SKM-1 (cell line): ENCODE results near the gene RND3.

Source experiments
- DNase-seq: peaks from one replicate; lab custom pipeline; 2025; ENCODE audit not compliant: unreplicated experiment; lab: John Stamatoyannopoulos, UW

The RND3 gene

DNA sequence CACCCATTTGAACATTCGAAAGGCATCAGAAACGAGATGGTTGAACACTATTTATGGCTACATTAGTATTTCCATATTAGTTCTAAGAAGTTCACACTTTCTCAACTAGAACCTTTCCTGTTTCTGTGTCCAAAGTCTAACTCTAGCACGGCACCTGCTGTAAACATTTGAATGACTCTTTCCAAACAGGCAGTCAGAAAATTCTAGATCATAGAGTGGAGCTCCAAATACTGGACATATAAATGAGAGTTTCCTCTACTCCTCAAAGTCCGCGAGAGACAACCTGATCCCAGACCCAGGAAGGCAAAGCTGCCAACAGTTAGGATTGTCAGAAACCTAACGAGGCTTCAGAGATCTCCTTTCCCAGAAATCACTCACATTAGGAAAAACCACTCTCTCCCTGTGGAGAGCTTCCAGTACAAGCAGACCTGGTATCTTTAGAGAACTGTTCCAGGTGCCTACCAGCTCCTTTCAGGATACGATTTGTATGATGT is 10.6 kb downstream of the RND3 start:
- DNase-seq, result no peak

DNA sequence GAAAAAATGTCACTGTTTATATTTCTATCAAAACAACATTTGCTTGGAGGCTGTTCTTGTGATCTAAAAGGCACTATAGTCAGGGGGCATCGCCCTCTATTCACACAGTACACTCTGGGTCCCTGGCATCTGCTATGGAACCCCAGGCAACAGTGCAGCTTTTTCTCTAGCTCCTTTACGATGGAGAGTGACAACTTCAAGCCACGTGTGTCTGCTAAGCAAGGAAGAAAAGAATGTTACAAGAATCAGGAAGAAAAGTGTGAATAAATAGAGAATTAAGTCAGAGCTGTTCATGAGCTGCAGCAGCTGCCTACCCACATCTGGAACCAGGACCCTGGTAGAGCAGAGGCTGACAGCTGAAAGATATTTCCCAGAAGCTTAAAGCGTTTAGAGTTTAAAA is 11.2 kb downstream of the RND3 start:
- no peak for DNase-seq

DNA sequence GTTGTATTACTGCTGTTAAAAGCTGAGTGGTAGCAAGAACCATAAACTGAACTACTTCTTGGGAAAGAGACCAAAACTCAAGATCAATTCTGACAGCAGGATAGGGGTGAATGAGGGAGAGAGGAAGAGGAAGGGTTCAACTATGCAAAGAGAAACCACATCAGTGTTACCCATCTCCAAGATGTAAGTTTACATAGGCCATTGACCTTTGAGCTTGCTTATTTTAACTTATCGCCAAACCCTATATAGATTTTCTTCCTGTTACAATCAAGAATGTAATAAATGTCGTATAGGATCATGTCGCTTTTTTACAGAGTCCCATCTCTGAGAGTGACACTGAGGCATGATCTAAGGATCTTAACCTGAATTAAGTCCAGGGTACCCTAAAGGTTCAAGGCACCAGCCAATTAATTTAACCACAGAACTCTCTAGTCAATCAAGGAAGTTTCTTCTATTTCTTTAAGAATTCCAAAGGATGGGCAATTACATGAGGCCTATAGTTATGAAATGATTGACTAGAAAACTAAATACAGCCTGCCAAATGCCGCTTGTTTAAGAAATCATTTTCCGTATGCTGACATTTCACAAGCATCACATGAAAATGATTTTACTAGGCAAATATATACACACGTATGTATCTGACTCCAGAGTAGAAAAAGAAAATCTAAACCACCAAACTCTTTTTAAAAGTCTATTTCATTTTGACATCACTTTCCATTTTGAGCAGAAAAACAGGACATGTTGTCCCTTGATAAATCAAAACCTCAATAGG is 11.8 kb downstream of the RND3 start:
- DNase-seq, result no peak

DNA sequence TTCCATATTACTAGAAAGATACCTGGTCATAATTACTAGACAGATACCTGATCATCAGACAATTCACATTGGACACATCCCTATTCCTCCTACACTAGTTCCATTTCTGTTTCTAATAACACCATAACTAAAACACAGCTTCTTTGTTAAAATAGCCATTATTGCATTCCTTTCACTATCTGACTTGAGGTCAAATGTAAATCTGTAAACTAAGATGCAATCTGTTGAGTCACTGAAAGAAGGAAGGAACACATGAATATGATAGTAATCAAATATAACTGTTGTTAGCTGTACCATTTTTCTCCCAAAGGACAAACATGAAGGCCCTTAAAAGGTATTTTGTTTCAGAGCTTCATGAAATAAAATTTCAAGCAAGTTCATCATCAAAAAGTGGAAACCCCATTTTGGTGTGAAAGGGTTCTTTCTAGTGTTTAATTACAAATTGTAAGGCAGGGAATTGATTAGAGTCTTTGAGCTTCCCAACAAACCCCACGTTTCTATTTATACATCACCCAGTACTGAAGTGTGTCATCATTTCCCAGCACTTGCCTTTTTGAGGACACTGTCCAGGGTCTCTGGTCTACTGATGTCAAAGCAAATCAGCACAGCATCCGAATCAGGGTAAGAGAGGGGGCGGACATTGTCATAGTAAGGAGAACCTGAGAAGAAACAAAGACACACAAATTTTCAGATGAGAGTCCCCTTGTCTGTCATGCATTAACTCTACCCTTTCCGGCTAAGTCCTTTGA is 13.0 kb downstream of the RND3 start:
- no peak for DNase-seq

DNA sequence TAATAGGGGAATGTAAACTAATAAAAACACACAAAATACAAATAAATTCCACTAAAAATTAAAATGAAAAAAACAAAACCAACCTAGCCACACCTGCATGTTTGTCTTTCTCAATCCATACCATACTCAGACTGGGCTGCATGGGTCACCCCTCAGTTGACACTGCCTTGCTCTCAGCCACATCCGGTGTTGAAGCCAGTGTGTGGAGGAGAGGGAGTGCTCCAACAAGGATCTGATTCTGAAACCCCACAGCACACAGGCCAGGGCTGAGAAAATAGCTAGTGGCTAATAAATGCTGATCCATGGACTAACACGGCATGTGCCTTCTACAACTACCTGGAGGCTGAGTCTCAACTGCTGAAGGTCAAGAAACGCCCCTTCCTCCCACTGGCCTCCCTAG is 13.7 kb downstream of the RND3 start:
- DNase-seq, result no peak

DNA sequence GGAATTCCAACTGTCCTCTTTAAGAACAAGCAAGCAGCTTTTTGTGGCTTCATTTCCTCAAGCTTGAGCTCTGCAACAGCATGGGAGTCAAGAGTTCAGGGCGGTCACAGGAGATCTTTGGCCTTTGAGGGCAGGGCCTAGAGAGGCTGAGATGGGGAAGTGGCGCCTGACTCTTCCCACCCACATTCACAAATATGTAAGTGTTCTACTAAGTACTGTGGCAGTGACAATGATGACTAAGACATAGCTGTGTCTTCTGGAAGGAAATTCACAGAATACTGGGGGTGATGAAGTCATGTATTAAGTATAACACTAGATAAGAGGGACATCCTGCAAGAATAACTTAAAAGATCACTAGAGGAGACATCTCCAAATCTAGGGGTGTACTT is 15.0 kb downstream of the RND3 start:
- peak; percentile 57 for DNase-seq

DNA sequence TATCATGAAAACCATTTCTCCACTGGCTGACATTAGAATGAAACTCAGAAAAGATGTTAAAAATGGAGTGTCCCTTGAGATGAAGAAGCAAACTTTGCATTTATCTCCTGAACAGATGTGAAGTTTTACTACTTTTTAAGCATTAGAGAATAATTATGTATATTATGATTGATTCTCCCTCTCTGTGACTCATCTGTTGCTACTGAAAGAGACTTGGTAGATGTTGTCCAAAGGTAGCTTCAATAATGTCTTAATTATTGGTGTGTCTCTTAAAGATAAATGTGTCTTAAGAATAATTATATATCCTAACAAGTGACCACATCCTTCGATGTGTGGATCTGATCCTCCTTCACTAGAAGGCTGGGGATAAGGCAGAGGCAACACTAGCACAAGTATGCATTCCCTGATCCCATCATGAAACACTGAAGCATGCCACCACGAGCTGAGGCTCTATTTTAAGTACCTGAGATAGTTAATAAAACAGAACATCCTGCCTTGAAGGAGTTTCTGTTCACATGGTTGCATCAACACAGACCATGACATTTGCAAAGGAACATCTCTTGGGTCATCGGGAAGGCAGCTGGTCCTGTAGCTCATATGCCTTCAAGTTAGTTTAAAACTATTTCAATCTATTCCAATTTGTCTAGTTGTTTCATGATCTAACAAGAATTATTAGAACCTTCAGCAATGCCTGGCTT is 15.5 kb downstream of the RND3 start:
- DNase-seq, result no peak

DNA sequence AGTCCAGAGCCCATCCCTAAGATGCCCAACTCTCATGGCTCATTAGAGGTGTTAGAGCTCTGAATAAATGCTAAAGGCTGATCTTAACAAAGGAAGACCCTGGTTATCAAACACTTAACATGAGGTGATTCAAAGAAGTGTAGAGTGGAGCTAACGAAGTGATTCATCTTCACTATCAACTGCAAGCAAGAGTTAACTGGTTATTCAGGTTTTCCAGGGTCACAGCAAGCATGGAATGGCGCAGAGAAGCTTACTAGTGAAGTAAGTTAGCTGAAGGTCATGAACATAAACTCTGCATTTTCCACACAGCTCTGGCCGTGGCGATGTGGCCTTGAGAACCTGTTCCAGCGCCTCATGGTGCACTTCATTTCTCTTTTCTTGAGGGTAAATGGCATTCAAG is 17.0 kb downstream of the RND3 start:
- no peak for DNase-seq

DNA sequence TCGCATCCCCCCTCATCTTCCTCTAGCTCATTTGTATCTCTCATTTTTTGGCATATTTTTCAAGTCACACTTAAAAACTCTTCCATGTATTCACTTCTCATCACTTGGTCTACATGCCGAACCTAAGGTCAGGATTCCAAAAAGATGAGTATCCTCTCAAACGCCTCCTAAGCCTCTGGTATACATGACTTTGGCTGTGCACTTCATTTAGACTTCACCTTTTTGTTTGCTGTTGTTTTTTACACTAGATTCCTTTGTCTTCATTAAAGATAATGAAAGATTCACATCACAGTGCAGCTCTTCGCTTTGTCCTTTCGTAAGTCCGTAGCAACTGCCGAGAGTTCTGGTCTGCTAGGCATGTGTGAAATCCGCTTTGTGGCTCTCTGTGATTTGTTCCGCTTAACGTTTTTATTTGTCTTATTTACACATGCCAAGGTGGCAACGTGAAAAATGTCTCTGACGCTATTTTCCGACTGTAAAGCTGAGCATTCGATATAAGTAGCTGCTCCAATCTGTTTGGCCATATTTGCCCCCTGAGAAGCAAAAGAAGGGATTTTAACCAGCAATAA is 17.7 kb downstream of the RND3 start:
- DNase-seq, result no peak

DNA sequence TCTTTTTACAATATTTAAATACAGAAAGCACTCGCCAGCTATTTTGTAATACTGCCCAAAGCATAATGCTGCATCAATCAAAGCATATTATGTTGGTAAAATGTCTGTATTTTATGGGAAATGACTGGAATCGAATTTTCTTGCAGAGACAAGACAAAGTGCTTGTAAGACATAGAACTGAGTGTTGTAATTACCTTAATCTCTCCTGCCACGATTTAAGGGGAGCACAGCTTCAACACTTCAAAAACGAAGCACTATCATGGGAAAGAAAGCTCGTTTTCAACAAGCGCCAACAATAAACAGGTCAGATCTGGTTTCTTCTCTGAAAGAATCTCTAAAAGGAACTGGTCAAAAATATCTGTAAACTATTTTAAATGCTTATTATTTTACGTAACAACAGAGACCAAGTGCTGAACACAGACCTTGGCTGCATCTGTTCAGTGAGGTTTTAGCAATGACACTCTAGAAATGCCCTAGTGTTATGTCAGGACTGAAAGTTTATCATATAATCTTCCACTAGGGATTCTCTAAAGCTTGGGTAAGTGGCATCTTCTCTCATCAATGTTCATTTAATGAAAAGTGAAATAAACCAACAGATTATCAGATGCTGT is 19.0 kb downstream of the RND3 start:
- DNase-seq, result no peak

DNA sequence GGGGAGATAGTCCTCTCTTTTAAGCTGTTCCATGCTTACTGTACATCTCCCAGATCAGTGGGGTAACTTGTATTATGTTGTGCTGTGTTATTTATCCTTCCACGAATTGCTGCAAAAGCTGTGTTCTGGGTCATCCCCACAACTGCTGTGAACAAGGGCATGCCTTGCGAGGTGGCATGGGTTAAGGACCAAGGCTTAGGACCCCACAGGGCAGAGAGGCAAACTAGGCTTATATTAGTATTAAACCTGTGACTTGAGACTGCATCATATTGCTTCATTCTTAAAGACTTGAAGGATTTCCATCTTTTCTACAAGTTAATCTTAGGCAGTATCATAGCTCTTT is 19.9 kb downstream of the RND3 start:
- no peak for DNase-seq

DNA sequence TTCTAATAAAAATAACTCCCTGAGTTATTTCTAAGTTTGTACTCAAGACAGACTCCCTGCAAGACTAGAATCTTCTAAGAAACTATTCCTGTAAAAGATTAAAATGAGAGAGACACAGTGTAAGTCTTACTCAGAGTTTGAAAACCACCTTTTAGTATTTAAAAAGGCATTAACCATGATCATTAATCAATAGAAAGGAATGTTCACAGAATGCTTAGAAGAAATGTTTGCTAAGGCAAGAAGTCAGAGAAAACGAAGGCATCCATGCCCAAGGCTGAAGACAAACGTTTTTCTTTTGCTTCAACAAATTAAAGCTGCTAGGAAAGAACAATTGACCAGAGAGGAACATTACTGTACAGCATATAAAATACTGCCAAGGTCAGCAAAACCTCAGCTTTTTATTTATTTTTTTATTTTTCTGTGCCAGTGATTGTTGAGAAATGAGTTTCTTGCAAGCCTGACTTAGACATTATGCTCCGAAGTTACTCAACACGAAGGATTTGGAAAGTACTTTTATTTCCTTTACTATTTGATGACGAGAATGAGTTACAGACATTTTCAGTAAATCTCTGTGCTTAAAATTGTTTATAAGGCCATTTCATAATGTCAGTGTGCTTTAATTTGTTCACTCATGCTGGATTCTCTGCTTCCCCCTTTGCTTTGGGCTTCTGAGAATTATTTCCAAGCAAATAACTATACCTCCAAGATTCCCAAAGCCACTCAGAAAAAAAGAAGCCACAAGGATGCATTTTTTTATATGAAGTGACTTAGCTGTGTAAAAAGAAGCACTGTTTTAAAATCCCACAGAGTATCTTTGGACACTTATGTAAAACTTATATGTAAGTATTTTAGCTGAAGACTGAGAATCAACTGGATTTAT is 20.5 kb downstream of the RND3 start:
- DNase-seq, result no peak

DNA sequence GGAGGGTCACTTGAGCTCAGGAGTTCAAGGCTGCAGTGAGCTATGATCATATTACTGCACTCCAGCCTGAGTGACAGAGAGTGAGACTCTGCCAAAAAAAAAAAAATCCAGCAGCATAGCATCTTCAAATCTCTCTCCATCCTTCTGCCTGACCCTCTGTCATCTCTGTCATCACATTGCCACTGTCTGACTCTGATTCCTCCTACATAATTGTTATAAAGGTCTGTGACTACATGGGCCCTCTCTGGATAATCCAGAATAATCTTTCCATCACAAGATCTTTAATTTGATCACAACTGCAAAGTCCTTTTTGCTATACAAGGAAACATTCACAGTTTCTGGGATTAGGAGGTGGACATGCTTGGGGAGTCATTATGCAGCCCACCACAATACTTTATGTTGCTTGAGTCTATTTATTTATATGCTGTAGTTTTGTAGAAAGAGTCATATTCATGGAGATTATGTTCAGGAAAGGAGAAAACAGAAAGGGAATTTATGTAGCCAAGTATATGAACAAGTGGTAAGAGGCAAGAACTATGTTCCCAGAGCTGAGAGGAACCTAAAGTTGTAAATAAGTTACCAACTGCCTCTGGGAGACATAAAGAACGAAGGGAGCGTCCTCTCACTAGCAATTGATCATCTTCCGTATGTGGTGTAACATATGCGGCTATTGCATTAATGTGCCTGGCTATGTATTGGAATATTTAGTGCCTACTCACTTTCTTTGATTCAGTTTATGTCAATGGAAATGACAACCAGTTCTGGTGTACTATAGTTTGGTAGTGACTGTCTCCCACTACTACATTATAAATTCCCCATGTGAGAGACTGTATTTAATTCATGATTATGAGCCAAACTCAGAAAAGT is 21.5 kb downstream of the RND3 start:
- DNase-seq, result no peak

DNA sequence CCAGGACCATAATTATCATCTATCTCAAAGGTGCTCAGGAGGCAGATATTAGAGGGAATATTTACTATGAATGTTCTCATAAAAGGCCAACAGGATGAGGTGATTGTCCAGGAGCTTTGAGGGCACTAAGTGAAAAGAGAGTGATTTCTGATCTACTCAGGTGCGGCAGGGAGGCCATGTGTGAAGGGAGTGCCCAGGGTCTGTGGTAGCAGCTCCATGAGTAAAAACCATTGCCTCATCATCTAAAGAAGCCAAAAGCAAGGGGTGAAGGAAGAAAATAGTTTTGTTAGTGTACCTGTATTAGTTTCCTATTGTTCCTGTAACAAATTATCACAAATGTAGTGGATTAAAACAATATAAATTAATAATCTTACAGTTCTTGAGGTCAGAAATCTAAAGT is 22.5 kb downstream of the RND3 start:
- no peak for DNase-seq

DNA sequence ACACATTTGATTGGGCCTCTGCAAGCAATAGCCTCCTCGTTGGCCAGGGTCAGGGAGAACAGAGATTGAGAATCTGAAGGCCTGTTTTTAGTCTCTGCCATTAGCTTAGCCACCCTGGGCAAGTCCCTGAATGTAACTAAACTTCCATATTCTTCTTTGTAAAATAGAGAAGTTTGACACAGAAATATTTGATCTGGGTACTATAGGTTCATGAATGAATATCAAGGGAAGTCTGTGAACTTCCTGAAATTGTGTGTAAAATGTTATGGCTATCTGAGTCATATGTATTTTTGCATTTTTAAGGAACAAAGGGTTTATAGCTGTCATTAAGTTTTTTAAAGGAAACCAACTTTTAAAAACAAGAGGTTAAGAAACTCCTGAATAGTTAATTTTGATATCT is 23.2 kb downstream of the RND3 start:
- DNase-seq, result no peak

DNA sequence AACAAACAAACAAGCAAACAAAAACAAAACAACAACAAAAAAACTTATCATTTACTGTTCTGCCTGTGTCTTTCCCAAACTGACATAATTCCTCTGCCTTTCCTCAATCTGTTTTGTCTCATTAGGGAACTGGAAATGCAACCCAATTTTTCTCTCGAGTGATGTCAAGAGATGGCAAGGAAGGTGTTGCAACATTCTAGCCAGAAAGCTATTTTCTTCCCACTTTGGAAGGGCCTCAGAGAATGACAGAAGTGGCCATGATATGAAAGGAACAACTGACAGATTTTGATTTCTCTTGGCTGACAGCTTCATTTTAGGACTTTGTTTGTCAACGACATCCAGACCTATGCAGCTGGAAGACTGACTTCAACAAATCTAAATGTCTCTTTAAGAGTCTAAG is 24.7 kb downstream of the RND3 start:
- DNase-seq, result no peak

DNA sequence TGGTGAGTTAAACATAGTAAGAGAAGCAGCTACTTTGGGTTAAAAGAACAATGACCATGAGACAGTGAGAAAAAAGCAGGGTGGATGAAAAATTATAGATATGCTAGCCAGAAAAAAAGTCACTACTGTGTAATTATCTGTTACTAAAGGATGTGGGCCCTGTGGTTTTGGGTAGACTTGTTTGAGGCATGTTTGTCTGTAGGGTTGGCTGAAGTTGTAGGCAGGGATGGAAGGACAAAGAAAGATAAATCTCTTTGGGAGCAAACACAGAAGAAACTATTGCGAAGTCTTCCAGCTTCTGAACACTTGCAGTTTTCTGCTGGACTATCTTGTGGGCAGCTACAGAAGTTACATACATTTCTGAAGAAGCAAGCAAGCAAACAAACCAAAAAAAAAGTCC is 28.2 kb downstream of the RND3 start:
- no peak for DNase-seq

DNA sequence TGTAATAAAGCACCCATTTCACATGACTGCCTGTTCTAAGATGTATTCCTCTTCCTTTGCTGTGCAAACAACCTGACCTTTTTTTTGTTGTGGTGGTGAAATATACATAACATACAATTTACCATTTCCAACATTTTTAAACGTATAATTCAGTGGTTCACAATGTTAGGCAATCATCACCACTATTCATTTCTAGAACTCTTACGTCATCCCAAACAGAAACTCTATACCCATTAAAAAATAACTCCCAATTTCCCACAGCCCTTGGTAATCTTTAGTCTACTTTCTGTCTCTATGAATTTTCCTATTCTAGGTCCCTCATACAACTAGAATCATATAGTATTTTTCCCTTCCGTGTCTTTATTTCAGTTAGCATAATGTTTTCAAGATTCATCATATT is 36.7 kb downstream of the RND3 start:
- DNase-seq, result no peak

DNA sequence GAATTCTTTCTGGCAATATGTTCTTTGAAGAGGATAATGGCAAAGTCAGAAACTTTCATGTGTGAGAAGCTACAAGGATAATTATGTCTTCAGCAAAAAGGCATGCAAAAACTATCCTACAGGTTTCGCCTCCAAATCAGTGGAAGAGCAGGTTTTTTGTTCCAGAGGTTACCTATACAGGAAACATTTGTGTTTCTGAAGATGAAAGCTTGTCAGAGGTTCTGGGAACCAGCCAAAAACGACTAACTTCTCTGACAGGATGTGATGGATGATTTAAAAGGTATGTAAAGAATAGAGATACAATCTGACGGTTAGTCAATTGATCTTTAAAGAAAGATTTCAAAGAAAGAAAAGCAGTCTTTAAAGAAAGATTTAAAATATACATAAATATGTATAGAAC is 37.6 kb downstream of the RND3 start:
- DNase-seq, result no peak
